NCI-H146 (cell line): Measurements from ENCODE around the gene RNU7-1.

ENCODE experiments used
- DNase-seq: peaks from one replicate; lab custom pipeline; 2025; lab: John Stamatoyannopoulos, UW

RNU7-1 gene

DNA sequence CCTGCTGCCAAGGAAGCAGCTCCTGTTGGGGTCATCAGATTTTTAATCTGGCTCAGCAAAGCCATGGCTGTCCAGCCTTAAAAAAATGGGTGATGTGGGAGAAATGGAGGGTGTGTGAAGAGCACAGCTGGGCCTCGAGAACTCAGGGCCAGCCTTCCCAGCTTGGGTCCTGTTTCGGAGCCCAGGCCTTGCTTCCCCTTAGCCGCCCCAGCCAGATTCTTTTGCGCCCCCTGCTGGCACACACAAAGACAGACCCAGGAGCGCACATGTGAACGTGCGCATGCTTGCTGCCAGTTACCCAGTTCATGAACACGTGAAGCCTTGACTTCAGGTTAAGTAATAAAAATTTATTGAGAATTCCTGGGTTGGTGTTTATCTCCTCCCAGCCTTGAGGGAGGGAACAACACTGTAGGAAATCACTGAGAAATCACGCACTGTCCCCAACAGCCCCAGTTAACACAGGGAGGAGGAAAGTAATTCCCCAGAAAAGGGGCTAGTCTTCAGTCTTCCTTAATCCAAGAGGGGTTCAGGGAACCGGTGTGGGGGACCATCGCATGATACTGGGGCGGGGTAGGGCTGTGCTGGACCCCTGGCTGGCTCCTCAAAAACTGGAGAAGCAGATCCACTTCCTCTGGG, 21.5 kb downstream of the RNU7-1 start:
- DNase-seq: peak; percentile 97

DNA sequence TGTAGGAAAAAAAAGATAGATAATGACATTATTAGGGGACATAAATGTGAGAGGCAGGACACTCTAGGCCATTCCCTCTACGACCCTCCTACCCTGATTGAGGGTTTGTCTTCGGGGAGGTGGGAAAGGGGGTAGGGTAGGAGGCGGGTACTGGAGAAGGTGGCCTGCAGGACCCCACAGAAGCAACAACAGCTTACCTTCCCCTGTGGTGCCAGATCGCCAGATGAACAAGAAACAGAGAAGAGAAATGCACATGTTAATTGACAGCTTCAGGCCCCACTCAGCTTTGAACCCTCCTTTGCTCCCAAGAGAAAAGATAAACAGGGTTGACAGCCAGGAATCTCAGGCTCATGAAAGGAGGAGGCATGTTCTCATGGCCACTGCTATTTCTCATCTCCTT, 22.1 kb downstream of the RNU7-1 start:
- DNase-seq: no peak

DNA sequence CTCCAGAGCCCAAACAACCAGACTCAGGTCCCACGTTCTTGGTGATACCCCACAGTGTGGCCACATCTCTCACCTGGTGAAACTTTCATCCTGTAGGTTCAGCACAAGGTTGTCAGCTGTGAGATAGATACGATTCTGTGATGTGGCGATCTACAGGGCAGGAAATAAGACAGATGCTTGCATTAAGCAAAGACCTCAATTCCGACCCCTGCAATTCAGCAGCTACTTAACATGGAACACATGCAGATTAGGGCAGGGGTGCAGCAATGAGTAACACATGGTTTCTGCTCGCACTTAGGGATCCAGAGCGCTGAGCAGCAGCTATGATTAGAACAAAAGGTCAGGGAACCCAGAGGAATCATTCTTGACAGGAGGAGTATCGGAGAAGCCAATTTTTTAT, 22.7 kb downstream of the RNU7-1 start:
- no peak for DNase-seq

DNA sequence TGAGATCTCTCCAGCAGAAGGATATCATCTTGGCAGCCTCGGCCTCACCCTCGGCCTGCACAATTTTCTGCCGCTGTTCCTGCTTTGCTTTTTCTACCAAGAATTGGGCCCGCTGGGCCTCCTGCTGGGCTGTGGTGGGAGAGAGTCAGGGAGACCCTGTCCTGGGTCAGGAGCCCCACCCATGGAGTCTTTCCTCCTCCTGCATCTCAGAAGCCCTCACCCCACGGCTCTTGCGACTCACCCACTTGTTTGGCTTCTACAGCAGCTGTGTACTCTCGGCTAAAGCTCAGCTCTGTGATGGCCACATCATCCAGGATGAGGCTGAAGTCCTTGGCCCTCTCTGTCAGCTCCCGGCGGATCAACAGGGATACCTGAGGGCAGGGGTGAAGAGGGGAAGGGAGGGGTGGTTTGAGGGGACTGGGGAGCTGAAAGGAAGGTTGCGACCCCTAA, 24.1 kb downstream of the RNU7-1 start:
- DNase-seq: no peak

DNA sequence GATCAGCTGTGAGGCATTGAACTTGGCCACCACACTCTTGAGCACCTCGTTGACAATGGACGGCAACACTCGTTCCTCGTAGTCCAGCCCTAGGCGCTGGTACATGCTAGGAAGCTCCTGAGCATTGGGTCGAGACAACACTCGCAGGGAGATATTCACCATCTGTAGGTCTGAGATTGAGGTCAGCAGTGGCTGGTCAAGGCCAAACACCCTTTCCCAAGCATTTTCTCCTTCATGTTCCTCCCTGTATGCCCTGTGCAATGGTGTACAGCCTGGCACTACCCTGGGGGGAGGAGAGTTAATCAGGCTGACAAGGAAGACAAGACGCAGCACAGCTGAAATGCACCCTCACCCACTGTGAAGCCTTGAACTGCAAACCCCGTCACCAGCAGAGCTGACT, 24.8 kb downstream of the RNU7-1 start:
- no peak for DNase-seq

DNA sequence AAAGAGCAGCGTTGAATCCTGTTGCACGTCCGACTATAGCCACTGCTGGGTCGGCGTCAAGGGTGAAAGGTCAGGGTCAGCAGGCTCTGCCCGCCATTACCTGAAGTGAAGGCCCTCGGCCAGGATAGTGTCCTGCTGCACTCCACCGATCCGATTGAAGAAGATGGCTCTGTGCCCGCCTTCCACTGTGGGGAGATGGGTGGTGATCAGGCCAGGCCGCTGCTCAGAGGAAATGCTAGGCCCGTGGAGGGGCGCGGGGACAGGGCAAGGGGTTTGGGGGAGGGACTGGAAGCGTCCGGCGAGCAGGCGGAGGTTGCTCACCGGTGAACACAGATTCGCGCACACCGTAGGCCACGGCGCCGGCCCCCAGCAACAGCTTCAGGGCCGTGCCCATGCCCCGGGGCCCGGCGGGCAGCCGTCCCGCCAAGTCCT, 26.5 kb downstream of the RNU7-1 start:
- peak; percentile 72 for DNase-seq

DNA sequence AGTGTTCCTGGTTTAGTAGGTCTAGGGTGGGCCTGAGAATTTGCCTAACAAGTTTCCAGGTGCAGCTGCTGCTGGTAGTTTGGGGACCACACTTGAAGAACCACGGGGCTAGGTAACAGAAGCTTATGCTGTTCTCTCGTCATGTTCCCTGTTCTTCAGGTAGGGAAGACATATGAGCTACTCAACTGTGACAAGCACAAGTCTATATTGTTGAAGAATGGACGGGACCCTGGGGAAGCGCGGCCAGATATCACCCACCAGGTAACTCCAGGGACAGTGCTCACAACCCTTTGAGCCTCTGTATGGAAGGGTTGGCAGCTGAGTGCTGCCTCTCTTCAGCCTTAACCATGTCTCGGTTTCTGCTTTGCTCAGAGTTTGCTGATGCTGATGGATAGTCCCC, 30.6 kb downstream of the RNU7-1 start:
- no peak for DNase-seq

DNA sequence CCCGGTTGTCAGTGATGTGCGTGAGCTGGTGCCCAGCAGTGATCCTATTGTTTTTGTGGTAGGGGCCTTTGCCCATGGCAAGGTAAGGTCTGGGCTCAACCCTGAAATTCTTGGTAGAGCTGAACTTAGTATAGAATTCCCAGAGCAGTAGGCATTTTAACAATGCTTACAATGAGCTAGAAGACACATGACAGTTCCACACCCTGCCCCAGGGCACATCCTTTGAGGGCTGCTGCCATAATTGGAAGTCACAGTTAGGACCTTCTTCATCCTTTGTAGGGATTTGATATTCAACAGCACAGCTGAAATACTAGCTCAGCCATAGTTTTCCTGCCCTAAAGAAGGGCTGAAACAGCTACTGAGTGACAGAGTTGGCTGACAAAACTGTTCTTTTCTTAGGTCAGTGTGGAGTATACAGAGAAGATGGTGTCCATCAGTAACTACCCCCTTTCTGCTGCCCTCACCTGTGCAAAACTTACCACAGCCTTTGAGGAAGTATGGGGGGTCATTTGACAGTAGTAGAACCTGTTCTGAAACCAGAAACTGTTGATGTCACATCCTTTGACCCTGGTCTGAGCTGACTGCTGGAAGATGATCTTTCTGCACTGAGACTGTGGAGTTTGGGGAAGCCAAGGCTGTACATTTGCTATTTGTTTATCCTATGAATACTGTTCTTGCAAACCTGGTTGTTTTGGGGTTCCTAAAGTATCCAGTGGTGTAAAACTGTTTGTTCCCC, 31.8 kb downstream of the RNU7-1 start:
- no peak for DNase-seq

DNA sequence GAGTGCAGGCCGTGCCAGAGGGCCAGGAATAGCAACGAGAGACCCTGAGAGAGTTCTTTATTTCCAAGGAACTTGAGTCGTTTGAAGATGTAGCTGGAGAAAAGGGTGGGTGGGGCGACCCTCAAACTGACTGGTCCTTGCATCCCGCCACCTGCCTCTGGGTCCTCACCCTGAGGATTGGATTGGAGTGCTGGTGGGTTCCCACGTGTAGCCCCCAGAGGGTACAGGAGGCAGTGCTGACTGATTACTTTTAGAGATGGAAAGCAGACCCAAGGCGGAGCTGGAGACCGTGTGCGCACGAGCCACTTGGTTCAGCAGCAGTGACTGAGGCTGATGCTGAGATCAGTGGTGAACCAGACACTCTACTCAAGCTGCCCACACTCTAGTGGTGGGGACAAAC, 34.0 kb downstream of the RNU7-1 start:
- no peak for DNase-seq

DNA sequence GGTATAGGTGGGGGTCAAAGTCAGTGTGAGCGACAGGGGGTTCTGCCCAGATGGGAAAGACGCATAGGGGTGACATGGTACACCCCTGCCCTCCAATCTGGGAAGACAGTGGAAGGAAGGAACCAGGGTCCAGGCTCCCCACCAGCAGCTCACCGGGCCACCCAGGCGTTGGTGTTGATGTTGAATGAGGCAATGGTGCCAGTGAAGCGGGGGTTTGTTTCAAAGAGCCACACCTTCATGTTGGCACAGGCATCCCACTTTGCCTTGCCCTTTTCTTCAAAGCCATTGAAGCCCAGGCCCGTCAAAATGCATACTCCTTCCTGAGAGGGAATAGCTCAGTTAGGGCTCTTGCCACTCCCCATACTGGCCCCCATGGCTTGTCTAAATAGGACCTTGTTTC, 34.6 kb downstream of the RNU7-1 start:
- DNase-seq: no peak

DNA sequence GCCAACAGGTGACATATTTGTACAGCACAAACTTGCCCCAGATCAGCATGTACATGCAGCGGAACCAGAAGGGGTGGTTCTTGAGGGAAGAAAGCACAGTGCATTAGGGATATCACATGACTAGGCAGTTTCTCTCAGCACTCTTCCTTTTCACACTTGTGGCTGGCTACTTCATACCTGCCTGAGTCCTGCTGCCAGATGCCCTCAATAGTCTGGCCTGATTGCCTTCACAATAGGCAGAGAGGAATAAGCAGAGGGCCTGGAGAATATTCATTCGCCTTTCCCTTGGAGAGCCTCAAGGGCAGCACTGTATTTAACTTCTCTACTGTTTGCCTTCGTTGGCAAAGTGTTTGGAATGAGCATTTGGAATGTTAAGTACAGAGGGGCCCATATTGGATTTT, 35.0 kb downstream of the RNU7-1 start:
- no peak for DNase-seq

DNA sequence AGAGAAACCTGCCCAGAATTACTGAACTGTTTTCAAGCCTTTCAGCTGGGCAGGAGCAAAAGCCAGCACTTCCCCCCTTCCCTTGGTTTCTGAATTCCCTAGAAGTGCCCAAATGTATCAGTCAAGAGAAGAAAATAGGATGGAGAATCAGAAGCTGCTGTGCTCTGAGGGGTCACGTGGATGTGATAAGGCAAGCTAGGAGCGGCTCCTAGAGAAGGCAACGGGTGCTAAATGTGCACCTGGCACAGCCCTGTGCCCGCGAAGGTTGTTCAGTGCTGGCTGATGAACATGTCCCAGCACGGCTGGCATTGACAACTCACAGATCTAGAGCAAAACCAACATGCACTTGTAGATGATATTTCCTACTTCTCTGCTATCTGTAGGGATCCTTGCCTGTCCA, 35.4 kb downstream of the RNU7-1 start:
- DNase-seq: no peak

DNA sequence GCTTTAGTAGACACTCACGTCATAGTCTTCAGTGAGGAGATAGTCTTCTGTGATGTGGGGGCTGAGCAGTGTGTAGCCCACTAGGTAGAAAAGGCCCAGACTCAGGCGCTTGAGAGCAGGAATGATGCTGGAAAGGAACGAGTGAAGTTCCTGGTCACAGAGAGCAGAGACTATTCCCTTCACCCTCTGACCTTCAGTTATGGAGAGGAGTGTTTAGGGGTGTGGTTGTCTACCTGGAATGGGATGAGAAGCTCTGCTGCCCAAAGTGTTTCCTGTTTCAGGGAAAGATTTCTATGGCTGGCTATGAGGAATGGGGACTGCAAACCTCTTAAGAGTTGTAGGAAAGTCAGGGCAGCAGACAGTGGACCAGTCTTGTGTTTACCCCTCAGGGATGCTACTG, 35.8 kb downstream of the RNU7-1 start:
- DNase-seq: no peak

DNA sequence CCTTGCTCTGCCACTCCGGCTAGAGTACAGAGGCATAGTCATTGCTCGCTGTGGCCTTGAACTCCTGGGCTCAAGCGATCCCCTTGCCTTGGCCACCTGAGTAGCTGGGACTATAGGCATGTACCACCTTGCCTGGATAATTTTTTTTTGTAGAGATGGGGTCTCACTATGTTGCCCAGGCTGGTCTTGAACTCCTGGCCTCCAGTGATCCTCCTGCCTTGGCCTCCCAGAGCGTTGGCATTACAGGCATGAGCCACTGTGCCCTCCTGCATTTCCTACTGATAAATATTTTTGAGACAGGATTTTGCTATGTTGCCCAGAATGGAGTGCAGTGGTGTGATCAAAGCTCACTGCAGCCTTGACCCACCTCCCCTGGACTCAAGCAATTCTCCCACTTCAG, 36.5 kb downstream of the RNU7-1 start:
- no peak for DNase-seq

DNA sequence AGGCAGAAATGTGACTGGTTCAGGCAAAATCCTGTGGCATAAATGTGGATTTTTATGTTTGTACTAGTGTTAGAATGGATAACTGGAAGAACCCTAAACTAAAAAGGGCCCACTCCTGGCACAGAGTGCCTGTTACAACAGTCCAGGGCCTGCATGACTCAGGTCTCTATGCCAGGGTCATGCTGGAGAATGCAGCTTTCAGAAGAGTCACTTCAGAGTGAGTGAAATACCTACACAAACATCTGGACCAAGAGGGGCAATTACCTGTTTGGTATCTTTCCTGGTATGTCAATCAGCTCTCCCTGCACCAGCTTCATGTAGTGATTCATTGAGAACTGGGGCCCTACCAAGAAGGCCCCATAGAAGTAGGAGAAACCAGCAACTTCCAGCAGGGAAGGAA, 37.1 kb downstream of the RNU7-1 start:
- no peak for DNase-seq

DNA sequence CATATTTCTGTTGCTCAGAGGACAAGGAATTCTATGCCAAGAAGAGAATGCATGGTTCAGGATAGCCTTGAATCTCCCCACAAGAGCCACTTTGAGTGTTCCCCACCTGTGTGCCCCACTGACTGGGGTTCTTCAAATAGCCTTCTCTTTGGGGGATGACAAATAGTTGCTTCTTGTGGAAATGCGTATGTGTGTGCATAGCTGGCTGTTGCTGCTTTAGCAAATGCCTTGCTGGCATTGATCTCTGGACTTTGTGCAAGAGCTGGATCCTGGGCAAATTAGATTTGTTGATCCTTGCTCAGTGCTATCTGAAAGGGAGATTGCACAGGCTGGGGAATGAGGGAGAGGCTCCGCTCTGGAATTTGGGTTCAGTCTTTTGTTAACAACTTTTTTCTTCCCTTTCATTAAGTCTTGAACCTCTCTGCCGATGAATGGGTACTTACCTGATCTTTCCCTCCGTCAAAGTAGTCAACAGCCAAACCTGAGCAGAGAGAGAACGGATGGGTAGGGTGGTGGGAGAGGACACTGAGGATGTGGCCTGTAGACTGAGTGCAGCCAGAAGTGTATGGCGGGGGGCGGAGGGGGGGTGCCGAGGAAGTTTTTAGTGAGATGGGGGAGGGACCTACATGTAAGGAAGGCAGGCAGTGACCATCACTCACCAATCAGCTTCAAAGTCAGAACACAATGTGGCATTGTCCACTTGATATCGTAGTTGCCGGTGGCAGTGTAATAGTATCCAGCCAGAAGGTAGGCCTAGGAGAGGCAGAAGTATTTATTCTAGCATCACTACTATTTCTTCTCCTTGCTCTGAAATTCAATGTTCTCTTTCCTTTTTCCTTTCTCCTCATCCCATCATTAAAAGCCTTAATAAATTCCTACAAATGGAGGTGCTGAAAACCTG, 37.8 kb downstream of the RNU7-1 start:
- DNase-seq: no peak

DNA sequence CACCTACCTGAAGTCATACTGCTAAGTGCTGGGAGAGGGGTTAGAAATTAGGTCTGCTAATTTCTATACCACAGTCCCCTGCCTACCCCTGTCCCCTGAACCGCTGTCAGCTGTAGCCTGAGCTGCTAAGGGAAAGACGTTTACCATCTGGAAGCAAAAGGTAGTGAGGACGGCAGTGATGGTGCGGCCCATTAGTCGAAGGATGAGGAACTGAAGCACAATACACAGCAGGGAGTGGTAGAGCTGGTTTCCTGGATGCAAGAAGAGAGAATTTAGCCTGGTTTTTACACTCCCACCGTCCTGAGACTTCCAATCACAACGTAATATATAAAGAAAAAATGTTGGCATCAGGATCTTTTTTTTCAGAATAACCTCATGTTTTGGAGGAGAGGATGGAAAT, 38.9 kb downstream of the RNU7-1 start:
- no peak for DNase-seq

DNA sequence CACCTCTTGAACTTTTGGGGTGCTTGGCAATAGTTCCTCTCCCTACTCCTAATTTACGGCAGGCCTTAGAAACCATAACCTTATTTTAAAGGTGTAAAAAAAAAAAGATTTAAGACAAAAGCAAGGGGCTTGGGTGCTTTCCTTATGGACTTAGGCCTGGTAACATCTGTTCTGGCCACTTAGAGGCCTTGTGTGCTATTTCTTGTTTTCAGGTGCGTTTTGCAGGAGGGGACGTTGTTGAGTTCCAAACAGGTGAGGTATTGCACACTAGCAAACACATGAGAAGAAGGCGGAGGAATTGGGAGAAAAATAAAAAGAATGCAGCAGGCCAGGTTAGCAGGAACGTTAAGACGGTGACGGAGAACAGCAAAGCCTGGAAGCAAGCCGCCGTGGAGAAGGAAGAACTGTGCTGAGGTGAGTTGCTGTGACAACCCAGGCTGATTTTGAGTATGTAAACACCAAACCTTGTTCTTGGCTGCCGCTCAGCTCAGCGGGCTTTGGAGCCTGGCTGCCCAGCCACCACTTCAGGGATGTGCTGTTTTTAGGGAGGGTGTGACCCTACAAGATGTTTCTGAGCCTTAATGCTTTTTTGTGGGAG, 44.4 kb downstream of the RNU7-1 start:
- DNase-seq: no peak
